GM12878 (cell line): ENCODE data around the gene MTR. TPM values are rescaled to one million over a fixed set of nuclear protein-coding genes. Genes with fewer than 3 reads are reported as not detected.

Experiments
- ATAC-seq: fragments of 200-7000 bp; cut with Tn5 transposase; 3 replicates; pipeline ENCODE4 v1.9.1; 2020; ENCODE audit warnings: mild to moderate bottlenecking, moderate library complexity
- BruUV-seq: library from RNA; stranded (reverse); fragments of 400-500 nt; replicated peaks from 2 replicates; lab custom pipeline; 2021; lab: Mats Ljungman, UMichigan
- CTCF ChIA-PET: fragments of 300-600 bp; sonication (Branson Sonifier 250); formaldehyde crosslinking; extraction: SDS; loops from one replicate; lab custom pipeline; 2021; ENCODE audit warnings: inconsistent platforms; lab: Yijun Ruan, JAX
- POLR2A ChIA-PET: fragments of 350-600 bp; formaldehyde crosslinking; extraction: SDS; loops from one replicate; lab custom pipeline; 2021; ENCODE audit warnings: inconsistent platforms; lab: Charles Lee
- RAD21 ChIA-PET: fragments of 300-600 bp; sonication (Branson Sonifier 250); formaldehyde crosslinking; loops from one replicate; lab custom pipeline; 2023; ENCODE audit warnings: antibody characterized with exemption; ENCODE audit not compliant: unreplicated experiment; lab: Charles Lee
- SMC1A ChIA-PET: fragments of 300-600 bp; sonication (Branson Sonifier 250); formaldehyde crosslinking; loops from one replicate; lab custom pipeline; 2023; ENCODE audit not compliant: unreplicated experiment, uncharacterized antibody; lab: Charles Lee
- DNase-seq: peaks from one replicate; pipeline ENCODE4 v3.0.0-alpha.2; 2011; ENCODE audit warnings: low read depth, low spot score
- FAIRE-seq: peaks from 3 replicates; lab custom pipeline; 2011; peaks lifted over from hg19 to GRCh38; lab: Jason Lieb, UNC
- H2AFZ ChIP-seq: 2 replicates; pipeline ENCODE4 v1.6.0; 2011; ENCODE audit warnings: low read depth, low read length, control low read depth; ENCODE audit not compliant: control insufficient read depth
- H3K27ac ChIP-seq: 2 replicates; pipeline ENCODE4 v1.5.1; 2011; ENCODE audit warnings: control low read depth; ENCODE audit not compliant: control insufficient read depth, insufficient read depth
- H3K27me3 ChIP-seq, 2 experiments: replicated peaks in 1 of 2; 2 replicates each; pipeline versions ENCODE4 v1.6.0 to v1.6.1; 2011; ENCODE audit warnings: low read length in 1 of 2; ENCODE audit not compliant: control insufficient read depth in 2 of 2, insufficient read depth in 2 of 2
- H3K36me3 ChIP-seq, 2 experiments: 2 replicates each; pipeline ENCODE4 v1.5.1; 2011; ENCODE audit warnings: low read length in 1 of 2; ENCODE audit not compliant: control insufficient read depth in 2 of 2, insufficient read depth in 2 of 2
- H3K4me1 ChIP-seq: 2 replicates; pipeline ENCODE4 v1.6.1; 2011; ENCODE audit warnings: mild to moderate bottlenecking, low read length, moderate library complexity, mixed read lengths; ENCODE audit not compliant: control insufficient read depth, insufficient read depth
- H3K4me2 ChIP-seq: 2 replicates; pipeline ENCODE4 v1.6.0; 2011; ENCODE audit warnings: control low read depth; ENCODE audit not compliant: control insufficient read depth, insufficient read depth
- H3K4me3 ChIP-seq: fragments of 200-600 bp; sonication (generic); 2 replicates; pipeline ENCODE4 v1.5.1; 2016
- H3K79me2 ChIP-seq: 2 replicates; pipeline ENCODE4 v1.6.0; 2011; ENCODE audit warnings: low read length; ENCODE audit not compliant: control insufficient read depth, insufficient read depth
- H3K9ac ChIP-seq: 2 replicates; pipeline ENCODE4 v1.8.0; 2011; ENCODE audit warnings: low read length, control low read depth, mixed read lengths; ENCODE audit not compliant: control insufficient read depth, insufficient read depth
- H3K9me3 ChIP-seq: replicated peaks from 3 replicates; pipeline ENCODE4 v1.5.1; 2011; ENCODE audit warnings: mild to moderate bottlenecking, low read length; ENCODE audit not compliant: control insufficient read depth, insufficient read depth
- H4K20me1 ChIP-seq: 2 replicates; pipeline ENCODE4 v1.6.0; 2011; ENCODE audit not compliant: control insufficient read depth, insufficient read depth
- BACH1 ChIP-seq: fragments of 450-650 bp; IDR thresholded peaks from 2 replicates; pipeline ENCODE4 v1.6.1; 2017; ENCODE audit warnings: mild to moderate bottlenecking, borderline replicate concordance
- CBX3 ChIP-seq: fragments of 200-600 bp; sonication (generic); IDR thresholded peaks from 2 replicates; pipeline ENCODE4 v1.6.1; 2016; ENCODE audit warnings: low read depth, borderline replicate concordance
- CBX5 ChIP-seq: sonication (generic); IDR thresholded peaks from 2 replicates; pipeline ENCODE4 v1.6.1; 2016; ENCODE audit warnings: low read depth, moderate library complexity, mild to moderate bottlenecking, inconsistent platforms
- FOXK2 ChIP-seq: fragments of 450-650 bp; IDR thresholded peaks from 2 replicates; pipeline ENCODE4 v1.6.1; 2017; ENCODE audit warnings: mild to moderate bottlenecking, moderate library complexity
- RAD21 ChIP-seq: IDR thresholded peaks from 2 replicates; pipeline ENCODE4 v1.6.1; 2011; ENCODE audit warnings: mild to moderate bottlenecking, low read depth, low read length, moderate library complexity; ENCODE audit not compliant: insufficient read depth
- SMC3 ChIP-seq: IDR thresholded peaks from 2 replicates; pipeline ENCODE4 v1.6.1; 2011; ENCODE audit warnings: low read length, improper control_type of control experiment, borderline replicate concordance
- YBX1 ChIP-seq: fragments of 450-650 bp; IDR thresholded peaks from 2 replicates; pipeline ENCODE4 v1.6.1; 2016; ENCODE audit warnings: antibody characterized with exemption
- ZNF24 ChIP-seq: fragments of 450-650 bp; IDR thresholded peaks from 2 replicates; pipeline ENCODE4 v1.6.1; 2017; ENCODE audit warnings: antibody characterized with exemption, mild to moderate bottlenecking
- WGBS: methylation state at CpG from one replicate; pipeline ENCODE4 v1.1.6; 2016; ENCODE audit warnings: low lambda C conversion rate; ENCODE audit not compliant: insufficient replicate concordance, insufficient coverage; ENCODE audit errors: missing lambda C conversion rate; 5-methylcytosine and 5-hydroxymethylcytosine counted together
- in situ Hi-C: fragments of 300-500 bp; cut with MboI; formaldehyde crosslinking; loops from 9 replicates; pipeline ENCODE4 v1.14.3; 2018; ENCODE audit warnings: mixed read lengths
- intact Hi-C: fragments of 100-400 bp; cut with micrococcal nuclease; formaldehyde crosslinking; loops from one replicate; pipeline ENCODE4 v1.14.2; 2022; ENCODE audit not compliant: unreplicated experiment
- polyA plus RNA-seq, 11 experiments: library from polyadenylated mRNA; depleted of rRNA in 4 of 11; unstranded in 6 of 11; stranded (reverse) in 5 of 11; fragments of >200 nt; fragmentation: Nextera tagmentation in 4 of 11; fragmentation: Illumina TruSeq in 1 of 11; extraction: Ambion mirVana in 4 of 11; extraction: Trizol in 1 of 11; gene quantifications; 1 replicate in 1 of 11; 2 replicates in 10 of 11; pipeline versions ENCODE4 v1.2.1 to v1.2.3, GENCODE V29; 2011 to 2016; ENCODE audit warnings: inconsistent platforms in 2 of 11, missing spikeins in 2 of 11, low read depth in 1 of 11
- total RNA-seq, 4 experiments: library from RNA; depleted of rRNA in 3 of 4; stranded (reverse); fragments of >200 nt in 3 of 4; fragmentation: Illumina TruSeq in 1 of 4; extraction: Trizol in 1 of 4; gene quantifications; 2 replicates each; pipeline versions ENCODE4 v1.2.1 to v1.2.3, GENCODE V29; 2013 to 2021
- TF ChIP-seq, protein P1 (sequence below): IDR thresholded peaks from 2 replicates; pipeline ENCODE4 v1.6.1; 2011; ENCODE audit warnings: low read depth, low read length, improper control_type of control experiment, borderline replicate concordance
- TF ChIP-seq, protein P2 (sequence below), 3 experiments: IDR thresholded peaks in 2 of 3; conservative IDR thresholded peaks in 1 of 3; 2 replicates each; pipeline ENCODE4 v1.5.1; 2011; ENCODE audit warnings: low read depth in 3 of 3, low read length in 3 of 3, mild to moderate bottlenecking in 3 of 3, control low read depth in 2 of 3, moderate library complexity in 2 of 3, inconsistent platforms in 1 of 3, mixed read lengths in 1 of 3; ENCODE audit not compliant: control insufficient read depth in 2 of 3, insufficient read depth in 1 of 3; ENCODE audit errors: extremely low read depth in 1 of 3

MTR gene
- total and polyA plus RNA-seq, 10 of the 15 experiments (the other 5 are each of a cell fraction or from before 2014, with no cell fraction given), result 2.4 to 38.7 (median 16.5) TPM

DNA sequence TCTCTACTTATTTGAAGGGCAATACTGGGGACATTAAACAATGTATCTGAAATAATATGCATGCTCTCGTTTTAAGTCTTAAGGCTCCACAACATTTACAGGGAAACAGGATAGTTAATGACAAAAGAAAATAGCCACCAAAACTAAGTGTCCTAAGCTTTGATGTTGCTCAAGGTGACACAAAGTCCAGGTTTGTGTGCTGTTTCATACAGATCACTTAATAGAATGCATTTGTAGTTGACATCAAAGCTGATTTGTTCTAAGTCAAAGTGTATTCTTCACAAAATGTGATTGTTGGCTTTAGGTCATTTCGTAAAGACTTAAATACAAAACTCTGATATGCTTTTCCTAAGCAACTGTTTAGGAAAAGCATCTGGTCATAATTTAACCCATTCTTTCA is 37.5 kb upstream of the MTR start:
- Histone ChIP-seq H4K20me1 (no peaks in the 10 kb centered on the region), H3K27me3 (no peaks in the 10 kb centered on the region; a peak in 1 of 4 replicates), H3K9ac (no peak overlapping the region), H3K79me2 (no peaks in the 10 kb centered on the region), H3K36me3 (no peaks in the 10 kb centered on the region), H2AFZ (no peak overlapping the region), H3K4me1 (no peaks in the 10 kb centered on the region), H3K9me3 (no peaks in the 10 kb centered on the region), H3K4me3 (no peak overlapping the region), H3K27ac (no peak overlapping the region), H3K4me2 (no peak overlapping the region)
- ChIA-PET CTCF (interaction anchor here (3.7 kb wide), 2 partner anchors 12 to 630 kb away, joined by 37 to 45 read pairs; no protein-coding TSS in a partner anchor), SMC1A (no interaction called here), RAD21 (no interaction called here), POLR2A (no interaction called here)
- 12% methylated on average over 2 of the region's 2 CpGs for WGBS
- DNase-seq (no peak), FAIRE-seq (no peak), ATAC-seq (no peak)
- in situ Hi-C loops (loop anchor here (5.0 to 10.0 kb wide), 3 partner anchors 110 to 807 kb away; no protein-coding TSS in a partner anchor), intact Hi-C loops (loop anchor here (2.0 to 10.0 kb wide), 3 partner anchors 111 to 807 kb away; no protein-coding TSS in a partner anchor)
- BruUV-seq, result no TSS peak
- TF ChIP-seq CBX3 (no peak), FOXK2 (no peak), YBX1 (no peak)
- TF ChIP-seq, protein P1, sequence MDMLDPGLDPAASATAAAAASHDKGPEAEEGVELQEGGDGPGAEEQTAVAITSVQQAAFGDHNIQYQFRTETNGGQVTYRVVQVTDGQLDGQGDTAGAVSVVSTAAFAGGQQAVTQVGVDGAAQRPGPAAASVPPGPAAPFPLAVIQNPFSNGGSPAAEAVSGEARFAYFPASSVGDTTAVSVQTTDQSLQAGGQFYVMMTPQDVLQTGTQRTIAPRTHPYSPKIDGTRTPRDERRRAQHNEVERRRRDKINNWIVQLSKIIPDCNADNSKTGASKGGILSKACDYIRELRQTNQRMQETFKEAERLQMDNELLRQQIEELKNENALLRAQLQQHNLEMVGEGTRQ, result no peak

DNA sequence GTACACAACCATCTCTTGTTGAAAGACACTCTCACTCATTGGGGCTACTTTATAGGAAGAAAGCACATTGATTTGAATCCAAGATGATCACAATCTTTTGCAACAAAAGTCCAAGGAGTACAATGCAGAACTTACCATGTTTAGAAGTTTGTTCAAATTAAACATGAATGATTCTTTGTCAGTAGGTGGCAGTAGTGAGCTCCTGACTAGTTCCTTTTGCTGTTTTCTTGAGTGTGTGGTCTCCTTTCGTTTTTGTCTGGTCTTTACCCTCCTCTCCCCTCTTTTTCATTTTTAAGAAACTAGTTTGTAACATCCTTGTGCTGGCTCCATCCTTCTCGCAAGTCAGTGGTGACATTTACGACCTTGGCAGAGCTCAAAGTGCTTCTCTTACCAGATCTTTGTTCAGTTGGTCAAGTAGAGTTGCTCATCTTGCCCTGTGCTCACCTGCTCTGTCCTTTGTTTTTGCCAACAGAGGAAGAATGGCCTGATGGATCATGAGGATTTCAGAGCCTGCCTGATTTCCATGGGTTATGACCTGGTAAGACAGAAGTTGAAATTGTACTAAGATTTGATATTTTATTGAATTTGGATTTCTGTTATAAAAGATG is 35.7 kb upstream of the MTR start:
- no peaks in the 10 kb centered on the region for H4K20me1 ChIP-seq
- RAD21 ChIA-PET, result interaction anchor here (0.8 to 2.5 kb wide), 7 partner anchors 10 to 803 kb away, joined by 3 to 19 read pairs (median 4); no protein-coding TSS in a partner anchor
- peak; percentile 7 for DNase-seq
- TF ChIP-seq BACH1 (no peak), ZNF24 (0 out of 2 replicates have a peak, but pooled peaks have one; percentile 15), RAD21 (peak; percentile 56), SMC3 (peak; percentile 70; the same call in 1 of the 2 replicates), CBX5 (no peak)
- TF ChIP-seq, protein P2, sequence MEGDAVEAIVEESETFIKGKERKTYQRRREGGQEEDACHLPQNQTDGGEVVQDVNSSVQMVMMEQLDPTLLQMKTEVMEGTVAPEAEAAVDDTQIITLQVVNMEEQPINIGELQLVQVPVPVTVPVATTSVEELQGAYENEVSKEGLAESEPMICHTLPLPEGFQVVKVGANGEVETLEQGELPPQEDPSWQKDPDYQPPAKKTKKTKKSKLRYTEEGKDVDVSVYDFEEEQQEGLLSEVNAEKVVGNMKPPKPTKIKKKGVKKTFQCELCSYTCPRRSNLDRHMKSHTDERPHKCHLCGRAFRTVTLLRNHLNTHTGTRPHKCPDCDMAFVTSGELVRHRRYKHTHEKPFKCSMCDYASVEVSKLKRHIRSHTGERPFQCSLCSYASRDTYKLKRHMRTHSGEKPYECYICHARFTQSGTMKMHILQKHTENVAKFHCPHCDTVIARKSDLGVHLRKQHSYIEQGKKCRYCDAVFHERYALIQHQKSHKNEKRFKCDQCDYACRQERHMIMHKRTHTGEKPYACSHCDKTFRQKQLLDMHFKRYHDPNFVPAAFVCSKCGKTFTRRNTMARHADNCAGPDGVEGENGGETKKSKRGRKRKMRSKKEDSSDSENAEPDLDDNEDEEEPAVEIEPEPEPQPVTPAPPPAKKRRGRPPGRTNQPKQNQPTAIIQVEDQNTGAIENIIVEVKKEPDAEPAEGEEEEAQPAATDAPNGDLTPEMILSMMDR (IDR thresholded peaks at IDR 0.05 in 2 of 3, conservative IDR thresholded peaks at IDR 0.05 in 1 of 3; ENCODE audit: control insufficient read depth in 2 of 3, extremely low read depth in 1 of 3, insufficient read depth in 1 of 3, low read depth in 3 of 3, low read length in 3 of 3), result peak; percentile 61 to 78 (median 68)
- TF ChIP-seq, all 136 proteins: peak for 4
- Histone ChIP-seq H3K4me3 (no peak overlapping the region), H3K9me3 (no peaks in the 10 kb centered on the region), H3K79me2 (no peaks in the 10 kb centered on the region), H3K4me1 (no peaks in the 10 kb centered on the region), H3K27me3 (no peaks in the 10 kb centered on the region), H3K9ac (no peak overlapping the region), H3K36me3 (no peaks in the 10 kb centered on the region), H3K27ac (no peak overlapping the region), H3K4me2 (no peak overlapping the region), H2AFZ (peak overlapping the region; percentile 73)
- ChIA-PET POLR2A (interaction anchor here (1.0 kb wide), 1 partner anchor 157 kb away, joined by 3 read pairs; no protein-coding TSS in a partner anchor), SMC1A (interaction anchor here (0.6 to 2.4 kb wide), 12 partner anchors 9 to 803 kb away, joined by 3 to 12 read pairs (median 4); partner anchors contain the start of gene MTR), CTCF (interaction anchor here (0.5 to 3.7 kb wide), 44 partner anchors 9 to 805 kb away, joined by 3 to 45 read pairs (median 4); partner anchors contain the start of gene MTR)
- in situ Hi-C loops (loop anchor here (5.0 to 10.0 kb wide), 3 partner anchors 108 to 805 kb away; no protein-coding TSS in a partner anchor), intact Hi-C loops (loop anchor here (2.0 to 10.0 kb wide), 3 partner anchors 109 to 805 kb away; no protein-coding TSS in a partner anchor)
- FAIRE-seq (peak; percentile 93), ATAC-seq (peak; percentile 78)
- 17% methylated on average over 3 of the region's 3 CpGs for WGBS
- no TSS peak for BruUV-seq
